NCI-H187 (cell line): Measurements from ENCODE around the gene TUBGCP6.

Experiments
- DNase-seq, 2 experiments: peaks; one replicate each; lab custom pipeline; 2025; lab: John Stamatoyannopoulos, UW

The TUBGCP6 gene

DNA sequence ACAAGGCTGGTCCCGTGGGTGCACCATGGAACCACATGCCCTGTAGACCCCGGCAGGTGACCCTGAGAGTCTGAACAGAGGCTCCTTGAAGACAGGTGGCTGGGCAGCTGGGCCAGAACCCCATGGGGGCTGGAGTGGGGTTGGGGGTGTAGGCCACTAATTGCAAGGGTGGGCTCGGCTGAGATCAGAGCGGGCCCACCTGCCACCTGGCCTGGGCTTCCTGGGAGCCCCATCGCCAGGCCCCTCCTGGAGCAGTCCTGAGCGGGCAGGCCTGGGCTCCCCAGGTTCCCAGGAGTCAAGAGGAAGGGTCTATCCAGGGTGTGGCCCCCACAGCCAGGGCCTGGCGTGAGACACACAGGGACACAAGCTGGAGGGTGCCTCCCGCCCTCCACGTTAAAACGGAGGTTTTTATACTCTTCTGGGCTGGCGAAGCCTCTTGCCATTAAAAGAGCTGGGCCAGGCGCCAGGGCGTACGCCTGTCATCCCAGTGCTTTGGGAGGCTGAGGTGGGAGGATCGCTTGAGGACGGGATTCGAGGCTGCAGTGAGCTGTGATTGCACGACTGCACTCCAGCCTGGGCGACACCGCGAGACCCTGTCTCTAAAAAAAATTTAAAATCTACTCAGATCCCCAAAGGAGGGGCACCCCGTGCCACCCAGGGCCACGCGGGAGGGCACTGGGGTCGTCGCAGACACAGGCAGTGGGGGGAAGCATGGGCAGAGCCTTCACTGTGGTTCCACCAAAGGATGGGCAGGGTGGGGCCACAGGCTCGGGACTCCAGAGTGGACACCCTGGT, 63.9 kb downstream of the TUBGCP6 start:
- no peak for DNase-seq

DNA sequence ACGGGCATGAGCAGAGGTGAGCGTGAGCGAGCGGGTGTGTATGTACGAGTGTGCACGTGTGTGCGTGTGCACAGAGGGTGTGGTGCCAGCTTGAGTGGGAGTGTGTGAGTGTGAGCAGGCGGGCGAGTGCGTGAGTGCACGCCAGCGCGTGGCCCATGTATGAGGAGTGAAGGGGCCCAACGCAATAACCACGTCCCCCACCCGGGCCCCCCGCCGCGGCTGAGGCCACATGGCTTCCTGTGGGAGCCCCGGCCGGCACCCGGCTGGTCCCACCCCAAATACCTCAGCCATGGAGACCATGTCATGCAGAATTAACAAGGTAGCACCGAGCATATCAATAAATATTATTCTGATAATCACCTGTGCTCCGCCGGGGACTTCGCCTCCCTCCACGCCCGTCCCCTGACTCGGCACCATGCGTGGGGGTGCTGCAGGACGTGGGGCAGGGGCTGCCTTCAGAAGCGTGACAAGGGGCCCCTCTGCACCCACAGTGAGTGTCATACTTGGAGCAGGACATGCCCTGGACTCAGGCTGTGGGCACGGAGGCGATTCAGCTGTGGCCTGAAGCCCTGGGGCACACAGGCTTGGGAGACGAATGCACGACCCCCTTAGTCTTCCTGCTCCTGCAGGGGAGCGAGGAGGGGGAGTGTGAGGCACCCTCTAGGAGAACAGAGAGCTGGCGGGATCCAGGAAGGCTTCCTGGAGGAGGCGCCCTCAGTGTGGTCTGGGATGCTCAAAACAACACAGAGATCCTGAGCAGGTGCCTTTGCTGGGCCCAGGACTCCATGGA, 64.7 kb downstream of the TUBGCP6 start:
- no peak for DNase-seq

DNA sequence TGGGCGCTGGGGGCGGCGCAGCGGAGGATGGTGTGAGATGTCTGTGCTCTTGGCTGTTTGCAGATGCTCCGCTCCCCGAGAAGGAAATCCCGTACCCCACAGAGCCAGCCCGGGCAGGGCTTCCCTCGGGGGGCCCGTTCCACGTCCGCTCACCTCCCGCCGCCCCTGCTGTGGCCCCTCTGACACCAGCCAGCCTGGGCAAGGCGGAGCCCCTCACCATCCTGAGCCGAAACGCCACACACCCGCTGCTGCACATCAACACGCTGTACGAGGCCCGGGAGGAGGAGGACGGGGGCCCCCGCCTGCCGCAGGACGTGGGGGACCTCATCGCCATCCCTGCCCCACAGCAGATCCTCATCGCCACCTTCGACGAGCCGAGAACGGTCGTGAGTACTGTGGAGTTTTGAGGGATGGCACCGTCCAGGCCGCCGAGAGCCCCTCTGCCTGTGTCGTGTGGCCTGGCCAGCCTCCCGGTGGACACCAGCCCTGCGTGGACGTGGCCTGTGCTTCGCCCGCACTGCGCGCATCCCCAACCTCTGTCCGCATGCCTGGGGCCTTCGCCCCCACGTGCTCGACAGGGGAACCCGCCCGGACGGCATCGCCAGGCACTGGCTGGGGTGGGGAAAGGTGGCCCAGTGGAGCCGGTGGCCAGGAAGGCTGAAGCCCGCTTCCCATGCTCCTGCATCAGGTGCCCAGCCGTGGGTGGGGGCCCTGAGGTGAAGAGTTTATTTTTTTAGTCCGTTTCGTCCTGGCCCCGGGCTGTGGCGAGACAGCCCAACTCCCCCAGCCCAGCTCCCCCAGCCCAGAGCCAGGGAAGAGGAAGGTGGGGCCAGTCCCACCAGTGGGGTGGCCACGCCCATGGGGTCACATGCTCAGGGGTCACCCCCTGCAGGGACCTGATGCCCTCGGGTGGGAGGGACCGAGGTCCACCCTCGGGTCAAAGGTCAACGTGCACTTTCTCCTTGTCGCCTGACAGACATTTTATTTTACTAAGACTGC, 65.7 kb downstream of the TUBGCP6 start:
- DNase-seq, result no peak

DNA sequence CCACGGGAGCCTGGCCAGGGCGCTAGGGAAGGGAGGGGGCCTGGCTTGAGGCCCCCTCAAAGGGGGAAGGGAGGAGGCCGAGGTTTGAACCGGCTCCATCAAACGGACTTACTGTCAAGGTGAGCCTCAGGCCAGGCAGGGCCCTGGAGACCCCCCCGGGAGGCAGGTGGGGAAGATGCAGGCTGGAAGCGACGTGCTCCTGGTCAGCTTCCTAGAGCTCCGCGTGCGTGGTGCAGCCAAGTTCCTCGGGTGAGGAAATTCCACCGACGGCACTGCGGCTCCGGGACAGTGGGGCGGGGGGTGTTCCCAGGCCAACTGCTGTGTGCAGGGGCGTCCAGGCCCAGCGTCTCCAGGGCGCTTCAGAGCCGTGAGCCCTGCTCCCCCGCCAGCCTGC, 66.4 kb downstream of the TUBGCP6 start:
- no peak for DNase-seq

DNA sequence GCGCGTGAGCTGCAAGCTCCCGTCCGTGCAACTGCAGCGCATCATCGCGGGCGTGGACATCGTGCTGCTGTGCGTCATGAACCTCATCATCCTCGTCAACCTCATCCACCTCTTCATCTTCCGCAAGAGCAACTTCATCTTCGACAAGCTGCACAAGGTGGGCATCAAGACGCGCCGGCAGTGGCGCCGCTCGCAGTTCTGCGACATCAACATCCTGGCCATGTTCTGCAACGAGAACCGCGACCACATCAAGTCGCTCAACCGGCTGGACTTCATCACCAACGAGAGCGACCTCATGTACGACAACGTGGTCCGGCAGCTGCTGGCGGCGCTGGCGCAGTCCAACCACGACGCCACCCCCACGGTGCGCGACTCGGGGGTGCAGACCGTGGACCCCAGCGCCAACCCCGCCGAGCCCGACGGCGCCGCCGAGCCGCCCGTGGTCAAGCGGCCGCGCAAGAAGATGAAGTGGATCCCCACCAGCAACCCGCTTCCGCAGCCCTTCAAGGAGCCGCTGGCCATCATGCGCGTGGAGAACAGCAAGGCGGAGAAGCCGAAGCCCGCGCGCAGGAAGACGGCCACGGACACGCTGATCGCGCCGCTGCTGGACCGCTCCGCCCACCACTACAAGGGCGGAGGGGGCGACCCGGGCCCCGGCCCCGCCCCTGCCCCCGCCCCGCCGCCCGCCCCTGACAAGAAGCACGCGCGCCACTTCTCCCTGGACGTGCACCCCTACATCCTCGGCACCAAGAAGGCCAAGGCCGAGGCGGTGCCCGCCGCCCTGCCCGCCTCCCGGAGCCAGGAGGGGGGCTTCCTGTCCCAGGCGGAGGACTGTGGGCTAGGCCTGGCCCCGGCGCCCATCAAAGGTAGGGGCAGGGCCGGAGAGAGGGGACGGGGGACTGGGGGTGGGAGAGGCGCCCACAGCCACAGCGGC, 67.0 kb downstream of the TUBGCP6 start:
- DNase-seq, result no peak

DNA sequence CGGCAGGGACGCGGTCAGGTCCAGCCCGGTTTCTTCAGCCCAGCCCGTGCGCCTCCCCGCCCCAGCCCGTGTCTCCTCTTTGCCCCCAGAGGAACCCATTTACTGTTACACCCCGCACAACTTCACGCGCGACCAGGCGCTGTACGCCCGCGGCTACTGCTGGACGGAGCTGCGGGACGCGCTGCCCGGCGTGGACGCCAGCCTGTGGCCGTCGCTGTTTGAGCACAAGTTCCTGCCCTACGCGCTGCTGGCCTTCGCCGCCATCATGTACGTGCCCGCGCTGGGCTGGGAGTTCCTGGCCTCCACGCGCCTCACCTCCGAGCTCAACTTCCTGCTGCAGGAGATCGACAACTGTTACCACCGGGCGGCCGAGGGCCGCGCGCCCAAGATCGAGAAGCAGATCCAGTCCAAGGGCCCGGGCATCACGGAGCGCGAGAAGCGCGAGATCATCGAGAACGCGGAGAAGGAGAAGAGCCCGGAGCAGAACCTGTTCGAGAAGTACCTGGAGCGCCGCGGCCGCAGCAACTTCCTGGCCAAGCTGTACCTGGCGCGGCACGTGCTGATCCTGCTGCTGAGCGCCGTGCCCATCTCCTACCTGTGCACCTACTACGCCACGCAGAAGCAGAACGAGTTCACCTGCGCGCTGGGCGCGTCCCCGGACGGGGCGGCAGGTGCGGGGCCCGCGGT, 67.8 kb downstream of the TUBGCP6 start:
- no peak for DNase-seq

DNA sequence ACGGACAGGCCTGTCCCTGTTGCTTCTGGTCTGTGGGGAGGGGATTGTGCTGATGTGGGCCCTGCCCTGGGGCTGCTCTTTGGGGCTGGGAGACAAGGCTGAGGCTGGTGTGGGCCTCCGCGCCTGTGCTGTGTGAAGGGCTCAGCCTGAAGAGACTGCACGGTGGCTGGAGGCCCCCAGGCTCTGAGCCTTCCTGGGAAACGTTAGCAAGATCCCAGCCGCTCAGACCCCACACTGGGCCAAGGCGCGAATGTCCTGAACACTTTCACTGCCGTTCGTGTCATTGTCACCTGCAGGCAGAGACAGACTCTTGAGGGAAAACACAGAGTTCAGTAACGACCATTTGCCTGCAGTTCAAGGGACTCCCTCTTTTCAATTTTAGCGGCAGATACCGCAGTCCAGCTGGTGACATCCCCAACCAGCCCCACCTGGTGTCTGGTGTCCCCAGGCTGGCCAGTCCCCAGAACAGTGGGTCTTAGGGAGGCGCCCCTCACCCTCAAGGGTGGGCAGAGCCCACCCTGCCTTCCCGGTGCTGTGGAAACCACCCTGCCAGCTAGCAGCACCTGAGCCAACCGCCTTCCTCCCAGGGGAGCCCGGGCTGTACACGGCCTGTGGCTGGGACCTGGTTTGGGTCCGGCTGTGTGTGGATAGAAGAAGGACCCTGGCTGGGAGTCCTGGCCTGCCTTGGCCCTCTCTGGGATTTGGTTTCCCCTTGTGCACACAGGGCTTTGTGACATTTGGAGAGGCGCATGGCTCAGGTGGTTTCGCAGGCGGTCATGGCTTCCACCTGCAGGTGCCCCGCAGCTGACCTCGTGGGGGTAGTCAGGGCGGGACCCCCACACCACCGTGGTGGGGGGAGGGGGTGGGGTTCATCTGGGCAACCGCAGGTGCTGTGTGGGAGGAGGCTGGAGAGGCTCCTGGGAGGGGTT, 68.6 kb downstream of the TUBGCP6 start:
- no peak for DNase-seq

DNA sequence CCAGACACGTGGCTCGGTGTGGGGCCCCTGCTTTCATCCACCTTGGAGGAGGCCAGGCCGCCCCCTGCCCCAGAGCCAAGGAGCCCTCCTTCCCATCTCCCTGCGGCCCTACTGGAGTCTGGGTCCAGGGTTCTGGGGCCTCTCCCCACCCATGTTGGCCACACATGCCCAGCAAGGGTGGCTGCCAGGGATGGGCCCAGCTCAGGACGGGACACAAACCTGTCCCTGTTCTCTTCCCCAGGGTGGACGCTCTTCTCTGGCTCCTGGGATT, 69.7 kb downstream of the TUBGCP6 start:
- DNase-seq, result no peak

DNA sequence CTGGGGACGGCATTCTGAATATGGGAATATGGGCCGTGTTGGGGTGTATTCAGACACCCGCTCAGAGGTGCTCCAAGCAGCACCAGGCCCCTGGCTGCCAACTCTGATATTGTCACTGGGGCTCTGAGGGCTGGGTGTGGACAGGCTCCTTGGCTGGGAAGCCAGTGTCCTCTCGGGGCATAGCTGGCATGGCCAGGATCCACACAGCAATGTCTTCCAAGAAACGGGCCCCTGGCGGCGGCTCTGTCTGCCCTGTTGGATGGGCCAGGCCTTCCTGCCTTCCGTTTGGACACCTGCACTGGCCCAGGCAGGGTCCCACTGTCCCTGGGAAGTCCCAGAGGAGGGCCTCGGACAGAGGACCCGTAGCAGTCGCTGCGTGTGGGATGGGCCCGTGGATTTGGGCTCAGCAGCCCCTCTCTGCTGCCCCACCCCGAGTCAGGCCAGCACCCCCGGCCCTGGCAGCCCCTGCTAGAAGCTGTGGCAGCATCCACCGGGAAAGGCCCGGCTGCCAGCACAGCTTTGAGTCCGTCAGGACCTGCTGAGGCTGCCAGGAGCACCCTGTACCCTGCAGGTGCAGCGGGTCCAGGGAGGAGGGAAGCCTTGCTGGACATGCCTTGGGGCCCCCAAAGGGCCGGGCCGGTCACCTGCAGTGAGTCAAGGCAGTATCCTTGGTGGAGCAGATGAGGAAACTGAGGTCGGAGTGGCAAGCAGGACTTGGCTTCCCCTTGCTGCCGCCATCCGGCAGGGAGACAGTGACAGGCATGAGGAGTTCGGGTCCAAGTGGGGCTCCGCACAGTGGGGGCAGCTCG, 70.2 kb downstream of the TUBGCP6 start:
- DNase-seq, result no peak

DNA sequence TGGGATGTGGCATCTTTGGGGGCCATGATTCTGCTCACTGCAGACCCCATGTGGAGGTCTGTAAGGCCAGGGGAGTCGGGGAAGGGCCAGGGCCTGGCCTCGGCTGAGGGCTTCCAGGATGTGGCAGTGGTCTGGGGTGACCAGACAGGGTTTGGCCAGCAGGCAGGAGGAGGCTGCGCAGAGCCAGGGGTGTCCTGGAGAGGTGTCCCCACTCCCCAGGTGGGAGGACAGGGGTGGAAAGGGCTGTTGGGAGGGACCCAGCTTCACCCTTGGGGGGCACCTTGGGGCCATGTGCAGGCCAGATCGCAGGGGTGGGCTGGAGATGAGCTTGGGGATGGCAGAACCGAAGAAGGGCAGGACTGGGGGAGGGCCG, 70.9 kb downstream of the TUBGCP6 start:
- no peak for DNase-seq

DNA sequence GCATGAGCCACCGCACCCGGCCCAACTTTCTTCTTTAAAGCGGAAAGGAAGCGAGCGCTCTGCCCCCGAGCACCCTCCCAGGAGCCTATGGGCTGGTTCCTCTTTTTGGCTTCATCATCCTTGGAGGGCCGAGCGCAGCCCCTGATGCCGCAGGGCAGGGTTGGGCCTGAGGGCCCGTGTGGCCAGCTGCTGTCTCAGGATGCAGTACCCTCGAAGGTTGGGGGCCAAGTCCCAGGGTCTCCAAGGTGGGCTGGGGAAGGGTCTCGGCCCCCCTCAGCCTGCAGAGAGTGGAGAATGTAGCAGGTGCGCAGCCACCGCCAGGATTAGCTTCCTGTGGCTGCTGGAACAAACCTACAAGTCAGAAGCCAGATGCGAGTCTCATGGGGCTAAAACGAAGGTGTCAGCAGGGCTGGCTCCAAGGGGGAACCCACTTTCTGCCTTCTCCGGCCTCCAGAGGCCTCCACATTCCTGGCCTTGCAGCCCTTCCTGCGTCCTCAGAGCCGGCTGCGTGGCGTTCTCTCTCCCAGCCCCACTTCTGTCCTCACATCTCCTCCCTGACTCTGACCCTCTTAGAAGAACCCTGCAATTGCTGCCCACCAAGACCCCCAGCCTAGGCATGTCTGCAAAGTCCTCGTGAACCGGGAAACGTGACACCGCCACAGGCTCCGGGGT, 71.4 kb downstream of the TUBGCP6 start:
- DNase-seq, result no peak

DNA sequence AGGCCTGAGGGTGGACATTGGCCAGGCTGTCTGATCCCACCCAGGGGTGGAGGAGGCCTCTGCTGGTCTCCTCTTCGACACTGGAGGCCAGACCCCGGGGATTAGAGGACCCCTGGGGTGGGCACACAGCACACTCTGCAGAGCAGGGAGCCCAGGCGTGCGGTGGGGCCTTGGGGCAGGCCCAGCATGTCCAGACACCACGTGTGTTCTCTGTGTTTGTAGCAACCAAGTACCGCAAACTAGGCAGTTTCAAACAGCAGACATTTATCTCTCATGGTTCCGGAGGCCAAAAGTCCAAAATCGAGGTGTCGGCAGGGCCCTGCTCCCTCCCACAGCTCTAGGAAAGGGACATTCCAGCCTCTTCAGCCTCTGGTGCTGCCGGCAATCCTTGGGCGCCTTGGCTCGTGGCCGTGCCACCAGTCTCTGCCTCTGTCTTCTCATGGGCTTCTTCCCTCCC, 72.8 kb downstream of the TUBGCP6 start:
- DNase-seq, result no peak

DNA sequence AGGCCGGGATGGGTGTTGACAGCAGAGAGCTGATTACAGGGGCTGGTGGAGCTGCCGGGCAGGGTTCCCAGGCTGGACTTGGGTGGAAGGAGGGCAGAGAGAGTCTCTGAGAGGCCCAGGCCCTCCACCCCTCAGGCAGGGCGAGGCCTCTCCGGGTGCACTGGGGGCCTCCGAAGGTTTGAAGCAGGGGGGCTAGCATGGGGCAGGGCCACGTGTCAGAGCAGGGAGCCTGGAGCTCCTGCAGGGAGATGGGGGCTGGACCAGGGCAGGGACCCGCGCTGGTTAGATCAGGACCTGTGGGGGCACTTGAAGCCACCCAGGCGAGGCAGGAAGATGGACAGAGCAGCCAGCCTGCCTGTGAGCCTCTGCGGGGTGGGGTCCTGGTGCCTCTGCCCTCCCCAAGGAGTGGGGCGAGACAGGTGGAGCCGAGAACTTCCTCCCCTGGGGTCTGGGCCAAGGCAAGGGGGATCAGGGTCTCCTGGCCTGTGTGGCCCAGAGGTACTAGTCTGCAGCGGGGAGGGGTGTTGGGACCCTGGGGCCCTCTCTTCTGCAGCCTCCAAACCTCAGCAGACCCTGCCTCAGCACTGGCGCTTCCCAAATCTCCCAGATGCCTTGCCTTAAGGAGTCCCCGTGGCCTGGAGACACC, 73.4 kb downstream of the TUBGCP6 start:
- no peak for DNase-seq

DNA sequence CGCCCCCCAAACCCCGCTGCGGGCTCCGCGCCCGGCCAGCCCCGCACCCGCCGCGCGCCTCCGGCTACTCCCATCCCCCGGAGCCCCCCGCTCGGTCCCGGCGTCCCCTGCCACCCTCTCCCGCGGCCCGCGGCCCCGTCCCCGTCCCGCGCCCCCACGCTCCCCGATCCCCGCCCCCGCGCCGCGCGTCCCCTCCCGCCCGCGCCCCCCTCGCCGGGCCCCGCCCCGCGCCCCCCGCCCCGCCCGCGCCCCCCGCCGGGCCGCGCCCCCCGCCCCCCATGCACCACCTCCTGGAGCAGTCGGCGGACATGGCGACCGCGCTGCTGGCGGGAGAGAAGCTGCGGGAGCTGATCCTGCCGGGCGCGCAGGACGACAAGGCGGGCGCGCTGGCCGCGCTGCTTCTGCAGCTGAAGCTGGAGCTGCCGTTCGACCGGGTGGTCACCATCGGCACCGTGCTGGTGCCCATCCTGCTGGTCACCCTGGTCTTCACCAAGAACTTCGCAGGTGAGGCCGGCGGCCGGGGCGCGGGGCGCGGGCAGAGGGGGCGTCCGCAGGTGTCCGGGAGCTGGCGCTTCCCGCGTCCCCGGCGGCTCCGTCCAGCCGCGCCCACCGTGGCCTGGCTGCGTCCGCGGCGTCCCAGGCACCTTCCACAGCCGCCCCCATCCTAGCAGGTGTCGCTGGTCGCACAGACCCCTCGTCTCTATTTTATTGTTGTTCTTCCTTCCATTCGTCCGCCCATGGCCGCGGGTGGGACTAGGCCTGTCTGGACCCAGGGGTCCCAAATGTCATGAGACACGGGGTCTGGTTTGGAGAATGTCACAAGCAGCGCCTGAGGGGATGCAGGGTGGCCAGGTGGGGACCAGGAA, 74.1 kb downstream of the TUBGCP6 start, which contains the start of gene PANX2:
Gene PANX2 (plus strand): TSS at position 279 of the 866 bp plus-strand sequence. CDS start 0 bp downstream, at position 279.
- DNase-seq, result no peak

DNA sequence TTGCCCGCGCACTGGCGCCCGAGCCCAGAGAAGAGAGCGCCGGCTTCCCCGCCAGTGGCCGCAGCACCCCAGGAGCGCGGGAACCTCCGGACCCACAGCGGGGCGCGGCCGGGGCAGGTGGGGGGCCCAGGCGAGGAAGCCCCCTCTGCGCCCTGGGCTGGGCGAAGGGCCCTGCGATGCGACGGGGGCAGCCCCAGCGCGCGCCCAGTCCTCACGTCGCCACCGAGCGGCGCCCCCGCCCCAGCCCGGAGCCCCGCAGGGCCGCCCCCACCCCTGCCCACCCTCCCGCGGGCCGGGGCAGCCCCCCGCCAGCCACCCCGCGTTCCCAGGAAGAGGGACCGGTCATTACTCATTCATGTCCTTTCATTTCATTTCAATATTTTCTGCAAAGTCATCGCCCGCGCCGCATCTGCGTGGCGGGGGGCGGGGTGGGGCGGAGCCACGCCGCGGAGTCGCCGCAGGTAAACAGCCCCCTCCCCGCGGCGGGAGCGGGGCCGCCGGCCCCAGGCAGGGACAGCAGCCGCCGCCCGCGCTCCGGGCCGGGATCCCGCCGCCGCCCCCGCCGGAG, 75.0 kb downstream of the TUBGCP6 start:
- no peak for DNase-seq

DNA sequence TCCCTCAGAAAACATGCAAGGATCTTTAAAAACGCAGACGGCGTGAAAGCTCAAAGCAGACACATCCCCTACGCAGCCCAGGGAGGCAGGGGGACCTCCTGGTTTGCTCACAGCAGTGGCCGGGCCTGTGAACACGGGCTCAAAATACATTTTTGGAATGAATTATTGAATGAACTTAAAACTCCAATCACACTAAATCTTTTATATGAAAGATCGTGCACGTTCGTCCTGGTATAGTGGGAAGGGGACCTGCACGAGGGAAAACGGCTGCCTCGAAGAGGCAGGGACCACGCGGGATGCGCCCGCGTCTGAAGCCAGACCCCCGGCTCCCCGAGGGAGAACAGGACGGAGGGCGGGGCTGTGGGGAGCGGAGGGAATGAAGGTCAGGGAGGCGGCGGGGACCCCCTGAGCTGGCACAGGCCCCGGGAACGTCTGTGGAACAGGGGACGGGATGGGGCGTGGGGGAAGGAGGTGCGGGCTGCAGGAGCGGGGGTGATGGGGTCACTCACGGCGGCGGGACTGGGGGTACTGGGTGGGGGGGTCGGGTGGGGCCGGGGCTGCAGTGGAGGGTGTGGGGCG, 75.6 kb downstream of the TUBGCP6 start:
- DNase-seq, result no peak
